K562 (cell line): ENCODE measurements around the gene TIMP1. TPM values are rescaled to one million over a fixed set of nuclear protein-coding genes. Genes with fewer than 3 reads are reported as not detected.

ENCODE experiments used
- AFF4 ChIP-seq: sonication (generic); formaldehyde crosslinking; IDR thresholded peaks from 2 replicates; pipeline ENCODE4 v1.8.0; 2023; ENCODE audit warnings: mild to moderate bottlenecking, missing genetic modification reagents
- CTCFL ChIP-seq: IDR thresholded peaks from 2 replicates; pipeline ENCODE4 v1.6.1; 2011; ENCODE audit warnings: borderline replicate concordance, low read depth, mild to moderate bottlenecking, moderate library complexity, low read length; ENCODE audit not compliant: insufficient read depth, poor library complexity, severe bottlenecking
- E2F1 ChIP-seq: sonication (generic); formaldehyde crosslinking; IDR thresholded peaks from 2 replicates; pipeline ENCODE4 v1.8.1; 2023; ENCODE audit warnings: mild to moderate bottlenecking, missing genetic modification reagents, moderate library complexity
- EHMT2 ChIP-seq: fragments of 450-650 bp; IDR thresholded peaks from 2 replicates; pipeline ENCODE4 v1.6.1; 2018; ENCODE audit warnings: antibody characterized with exemption
- FOXP1 ChIP-seq: sonication (generic); formaldehyde crosslinking; IDR thresholded peaks from 2 replicates; pipeline ENCODE4 v1.8.0; 2022; ENCODE audit warnings: mild to moderate bottlenecking, missing genetic modification reagents
- KAT8 ChIP-seq: fragments of 450-650 bp; IDR thresholded peaks from 2 replicates; pipeline ENCODE4 v1.6.1; 2016; ENCODE audit warnings: low read depth, mild to moderate bottlenecking
- POLR3G ChIP-seq: IDR thresholded peaks from 2 replicates; pipeline ENCODE4 v1.6.1; 2011; ENCODE audit not compliant: insufficient read length, insufficient replicate concordance; ENCODE audit errors: extremely low read depth
- SP1 ChIP-seq: sonication (generic); formaldehyde crosslinking; IDR thresholded peaks from 2 replicates; pipeline ENCODE4 v1.8.1; 2022; ENCODE audit warnings: mild to moderate bottlenecking, missing genetic modification reagents
- STAT5A ChIP-seq: IDR thresholded peaks from 2 replicates; pipeline ENCODE4 v1.6.1; 2012; ENCODE audit warnings: low read length, inconsistent platforms, borderline replicate concordance
- ZNF274 ChIP-seq: IDR thresholded peaks from 2 replicates; pipeline ENCODE4 v1.6.1; 2011; ENCODE audit warnings: low read depth, mild to moderate bottlenecking, low read length, moderate library complexity, borderline replicate concordance
- ZNF395 ChIP-seq: fragments of 200-800 bp; sonication (Bioruptor generic); IDR thresholded peaks from 2 replicates; pipeline ENCODE4 v1.6.1; 2017; ENCODE audit warnings: missing genetic modification characterization, missing compliant biosample characterization
- polyA plus RNA-seq, 8 experiments: library from polyadenylated mRNA; depleted of rRNA in 4 of 8; stranded (reverse) in 5 of 8; unstranded in 3 of 8; fragments of >200 nt; fragmentation: Nextera tagmentation in 2 of 8; fragmentation: Illumina TruSeq in 1 of 8; extraction: Ambion mirVana in 2 of 8; extraction: Trizol in 1 of 8; gene quantifications; 2 replicates each; pipeline versions ENCODE4 v1.2.1 to v1.2.3, GENCODE V29; 2011 to 2014; ENCODE audit warnings: inconsistent platforms in 1 of 8, missing spikeins in 1 of 8
- total RNA-seq, 7 experiments: library from RNA; depleted of rRNA in 6 of 7; stranded (reverse); fragments of >200 nt in 6 of 7; fragmentation: Illumina TruSeq in 2 of 7; extraction: Trizol in 2 of 7; gene quantifications; 2 replicates each; pipeline versions ENCODE4 v1.2.1 to v1.2.3, GENCODE V29; 2011 to 2021; ENCODE audit warnings: low replicate concordance in 1 of 7
- TF ChIP-seq, protein P1 (sequence below): fragments of 450-650 bp; IDR thresholded peaks from 2 replicates; pipeline ENCODE4 v1.6.1; 2016; ENCODE audit warnings: missing biosample characterization, missing genetic modification characterization
- TF ChIP-seq, protein P2 (sequence below), 3 experiments: fragments of 200-800 bp in 1 of 3; sonication (Bioruptor generic) in 1 of 3; sonication (generic) in 1 of 3; formaldehyde crosslinking in 1 of 3; IDR thresholded peaks; 2 replicates each; pipeline versions ENCODE4 v1.6.1 to v1.8.0; 2016 to 2022; ENCODE audit warnings: mild to moderate bottlenecking in 2 of 3, missing compliant biosample characterization in 2 of 3, missing genetic modification characterization in 2 of 3, missing genetic modification reagents in 1 of 3

The TIMP1 gene
- total and polyA plus RNA-seq, 9 of the 15 experiments (the other 6 are each of a cell fraction or from before 2014, with no cell fraction given), result 115 to 699 (median 273) TPM

DNA sequence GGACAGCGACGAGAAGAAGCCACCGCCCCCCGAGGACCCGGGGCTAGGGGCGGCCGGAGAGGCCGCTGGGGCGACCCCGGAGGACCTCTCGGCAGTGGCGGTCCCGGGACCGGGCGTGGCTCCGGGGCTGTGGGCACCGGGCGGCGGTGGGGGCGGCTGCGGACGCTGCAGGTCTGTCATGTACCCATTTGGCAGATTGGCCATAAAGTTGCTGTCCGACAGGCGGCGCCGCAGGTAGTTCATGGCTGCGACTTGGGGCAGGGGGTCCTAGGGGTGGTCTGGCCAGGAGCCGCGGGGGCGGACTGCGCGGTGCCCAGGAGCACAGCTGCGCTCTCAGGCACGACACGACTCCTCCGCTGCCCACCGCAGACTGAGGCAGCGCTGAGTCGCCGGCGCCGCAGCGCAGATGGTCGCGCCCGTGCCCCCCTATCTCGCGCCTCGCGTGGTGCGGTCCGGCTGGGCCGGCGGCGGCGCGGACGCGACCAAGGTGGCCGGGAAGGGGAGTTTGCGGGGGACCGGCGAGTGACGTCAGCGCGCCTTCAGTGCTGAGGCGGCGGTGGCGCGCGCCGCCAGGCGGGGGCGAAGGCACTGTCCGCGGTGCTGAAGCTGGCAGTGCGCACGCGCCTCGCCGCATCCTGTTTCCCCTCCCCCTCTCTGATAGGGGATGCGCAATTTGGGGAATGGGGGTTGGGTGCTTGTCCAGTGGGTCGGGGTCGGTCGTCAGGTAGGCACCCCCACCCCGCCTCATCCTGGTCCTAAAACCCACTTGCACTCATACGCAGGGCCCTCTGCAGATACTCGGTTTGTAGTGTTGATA lies 37.5 kb downstream of the TIMP1 start, which contains the start of gene SYN1 (continued):
- TF ChIP-seq AFF4 (CRISPR knock-in tag) (peak; percentile 90; the same call in 1 of the 2 replicates), FOXP1 (peak; percentile 78), ZNF395 (CRISPR knock-in tag) (peak; percentile 89), KAT8 (no peak), ZNF274 (no peak), POLR3G (no peak), STAT5A (peak; percentile 13; the same call in 1 of the 2 replicates), E2F1 (CRISPR knock-in tag) (peak; percentile 76; the same call in 1 of the 2 replicates), SP1 (CRISPR knock-in tag) (peak; percentile 59), EHMT2 (peak; percentile 96), CTCFL (no peak)
- TF ChIP-seq, protein P1, sequence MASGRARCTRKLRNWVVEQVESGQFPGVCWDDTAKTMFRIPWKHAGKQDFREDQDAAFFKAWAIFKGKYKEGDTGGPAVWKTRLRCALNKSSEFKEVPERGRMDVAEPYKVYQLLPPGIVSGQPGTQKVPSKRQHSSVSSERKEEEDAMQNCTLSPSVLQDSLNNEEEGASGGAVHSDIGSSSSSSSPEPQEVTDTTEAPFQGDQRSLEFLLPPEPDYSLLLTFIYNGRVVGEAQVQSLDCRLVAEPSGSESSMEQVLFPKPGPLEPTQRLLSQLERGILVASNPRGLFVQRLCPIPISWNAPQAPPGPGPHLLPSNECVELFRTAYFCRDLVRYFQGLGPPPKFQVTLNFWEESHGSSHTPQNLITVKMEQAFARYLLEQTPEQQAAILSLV, result no peak
- TF ChIP-seq, protein P2, sequence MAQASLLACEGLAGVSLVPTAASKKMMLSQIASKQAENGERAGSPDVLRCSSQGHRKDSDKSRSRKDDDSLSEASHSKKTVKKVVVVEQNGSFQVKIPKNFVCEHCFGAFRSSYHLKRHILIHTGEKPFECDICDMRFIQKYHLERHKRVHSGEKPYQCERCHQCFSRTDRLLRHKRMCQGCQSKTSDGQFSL (CRISPR knock-in tag; IDR thresholded peaks at IDR 0.05), result no peak
- TF ChIP-seq, protein P2 (tag; IDR thresholded peaks at IDR 0.05), result no peak
